Vagina (tissue), 2 donors: ENCODE measurements around the gene KIRREL3. TPM values are rescaled to one million over a fixed set of nuclear protein-coding genes. Genes with fewer than 3 reads are reported as not detected.

Source experiments
- DNase-seq, 2 donors: peaks; one replicate each; pipeline ENCODE4 v3.0.0-alpha.2; 2017; ENCODE audit errors: extremely low spot score in 2 of 2
- H3K27ac ChIP-seq: fragments of 200-600 bp; sonication (generic); one replicate; pipeline ENCODE4 v1.5.1; 2019
- H3K27me3 ChIP-seq: fragments of 200-600 bp; sonication (generic); one replicate; pipeline ENCODE4 v1.5.1; 2019
- H3K36me3 ChIP-seq, 2 donors: fragments of 200-600 bp; sonication (generic); one replicate each; pipeline ENCODE4 v1.5.1; 2017 to 2019
- H3K4me1 ChIP-seq: fragments of 200-600 bp; sonication (generic); one replicate; pipeline ENCODE4 v1.5.1; 2019
- H3K4me3 ChIP-seq, 2 donors: fragments of 200-600 bp; sonication (generic); 1 replicate in 1 of 2; 2 replicates in 1 of 2; pipeline ENCODE4 v1.5.1; 2016 to 2019
- H3K9me3 ChIP-seq: fragments of 200-600 bp; sonication (generic); one replicate; pipeline ENCODE4 v1.5.1; 2019
- CTCF ChIP-seq, 3 experiments: fragments of 450-650 bp in 2 of 3; fragments of 200-600 bp in 1 of 3; sonication (generic) in 1 of 3; IDR thresholded peaks; one replicate each; pipeline ENCODE4 v1.5.1; 2017 to 2019; ENCODE audit warnings: antibody characterized with exemption in 3 of 3, mild to moderate bottlenecking in 2 of 3, moderate library complexity in 2 of 3
- POLR2A ChIP-seq, 2 donors: fragments of 450-650 bp; IDR thresholded peaks; one replicate each; pipeline ENCODE4 v1.6.1; 2017; ENCODE audit warnings: antibody characterized with exemption in 2 of 2, mild to moderate bottlenecking in 2 of 2, moderate library complexity in 2 of 2
- POLR2AphosphoS5 ChIP-seq, 2 donors: sonication (generic); formaldehyde crosslinking; IDR thresholded peaks; one replicate each; pipeline ENCODE4 v1.9.0; 2017; ENCODE audit warnings: antibody characterized with exemption in 2 of 2, mild to moderate bottlenecking in 2 of 2, low read depth in 1 of 2; ENCODE audit not compliant: insufficient read depth in 1 of 2
- intact Hi-C: fragments of 100-400 bp; cut with DNase I; formaldehyde crosslinking; loops from one replicate; pipeline ENCODE4 v1.15.1; 2023
- total RNA-seq: library from RNA; depleted of rRNA; stranded (reverse); fragments of >200 nt; gene quantifications from one replicate; pipeline ENCODE4 v1.2.3, GENCODE V29; 2016

Gene KIRREL3
- total RNA-seq, 1 donor from 2014 or later: not detected

- Histone ChIP-seq H3K36me3 (no peaks in the 10 kb centered on the region), H3K4me1 (no peaks in the 10 kb centered on the region), H3K27ac (no peak overlapping the region), H3K4me3 (no peak overlapping the region), H3K27me3 (no peaks in the 10 kb centered on the region), H3K9me3 (no peaks in the 10 kb centered on the region)
- intact Hi-C loops: no loop called here
- TF ChIP-seq CTCF (IDR thresholded peaks at IDR 0.05) (no peak), POLR2AphosphoS5 (IDR thresholded peaks at IDR 0.05; ENCODE audit: insufficient read depth in 1 of 2, low read depth in 1 of 2) (no peak), POLR2A (IDR thresholded peaks at IDR 0.05) (no peak)
- DNase-seq: no peak
Observed at GRCh38 chr11:126790550-126791081, 210.0 kb downstream of the KIRREL3 start.

GRCh38 chr11:126782810-126783209 lies 217.8 kb downstream of the KIRREL3 start:
- Histone ChIP-seq H3K27ac (no peak overlapping the region), H3K27me3 (no peaks in the 10 kb centered on the region), H3K9me3 (no peaks in the 10 kb centered on the region), H3K36me3 (no peaks in the 10 kb centered on the region), H3K4me3 (no peak overlapping the region), H3K4me1 (no peaks in the 10 kb centered on the region)
- DNase-seq: no peak
- TF ChIP-seq POLR2AphosphoS5 (IDR thresholded peaks at IDR 0.05; ENCODE audit: insufficient read depth in 1 of 2, low read depth in 1 of 2): no peak
- no peak for TF ChIP-seq CTCF (IDR thresholded peaks at IDR 0.05)
- TF ChIP-seq POLR2A (IDR thresholded peaks at IDR 0.05): no peak
- intact Hi-C loops: no loop called here

- Histone ChIP-seq H3K9me3 (no peaks in the 10 kb centered on the region), H3K27me3 (no peaks in the 10 kb centered on the region), H3K27ac (no peak overlapping the region), H3K4me1 (no peaks in the 10 kb centered on the region), H3K4me3 (no peak overlapping the region), H3K36me3 (no peaks in the 10 kb centered on the region)
- TF ChIP-seq POLR2A (IDR thresholded peaks at IDR 0.05): no peak
- TF ChIP-seq POLR2AphosphoS5 (IDR thresholded peaks at IDR 0.05; ENCODE audit: insufficient read depth in 1 of 2, low read depth in 1 of 2): no peak
- TF ChIP-seq CTCF (IDR thresholded peaks at IDR 0.05): no peak
- no peak for DNase-seq
- intact Hi-C loops: no loop called here
Observed at GRCh38 chr11:126781942-126782341, 218.6 kb downstream of the KIRREL3 start.

GRCh38 chr11:126776119-126776518 lies 224.5 kb downstream of the KIRREL3 start:
- DNase-seq: no peak
- intact Hi-C loops: no loop called here
- no peaks in the 10 kb centered on the region for H3K36me3 ChIP-seq
- no peak overlapping the region for H3K27ac ChIP-seq
- no peak for TF ChIP-seq POLR2AphosphoS5 (IDR thresholded peaks at IDR 0.05; ENCODE audit: insufficient read depth in 1 of 2, low read depth in 1 of 2)
- no peak for TF ChIP-seq CTCF (IDR thresholded peaks at IDR 0.05)
- no peak for TF ChIP-seq POLR2A (IDR thresholded peaks at IDR 0.05)
- H3K27me3 ChIP-seq: no peaks in the 10 kb centered on the region
- no peaks in the 10 kb centered on the region for H3K9me3 ChIP-seq
- H3K4me3 ChIP-seq: no peak overlapping the region
- no peaks in the 10 kb centered on the region for H3K4me1 ChIP-seq

GRCh38 chr11:126772267-126772666 lies 228.3 kb downstream of the KIRREL3 start:
- no peak for DNase-seq
- H3K36me3 ChIP-seq: no peaks in the 10 kb centered on the region
- H3K4me3 ChIP-seq: no peak overlapping the region
- no peaks in the 10 kb centered on the region for H3K9me3 ChIP-seq
- H3K4me1 ChIP-seq: no peaks in the 10 kb centered on the region
- TF ChIP-seq CTCF (IDR thresholded peaks at IDR 0.05) (no peak), POLR2A (IDR thresholded peaks at IDR 0.05) (no peak), POLR2AphosphoS5 (IDR thresholded peaks at IDR 0.05; ENCODE audit: insufficient read depth in 1 of 2, low read depth in 1 of 2) (no peak)
- H3K27me3 ChIP-seq: no peaks in the 10 kb centered on the region
- H3K27ac ChIP-seq: no peak overlapping the region
- intact Hi-C loops: no loop called here
